Mammary epithelial cell (primary cell): ENCODE data around the gene ARMC8.

Source experiments
- CTCF ChIP-seq, 2 donors: IDR thresholded peaks in 1 of 2; conservative IDR thresholded peaks in 1 of 2; 2 replicates each; pipeline ENCODE4 v1.5.1; 2011 to 2012; ENCODE audit warnings: inconsistent platforms in 2 of 2, low read length in 2 of 2, mild to moderate bottlenecking in 2 of 2, control low read depth in 1 of 2, low read depth in 1 of 2; ENCODE audit not compliant: insufficient read depth in 1 of 2; ENCODE audit errors: extremely low read depth in 1 of 2
- EZH2 ChIP-seq: IDR thresholded peaks from 2 replicates; pipeline ENCODE4 v1.6.1; 2012; ENCODE audit warnings: low read length, inconsistent platforms, borderline replicate concordance

- no peak for TF ChIP-seq CTCF (conservative IDR thresholded peaks at IDR 0.05 in 1 of 2, IDR thresholded peaks at IDR 0.05 in 1 of 2; ENCODE audit: extremely low read depth in 1 of 2, insufficient read depth in 1 of 2, low read depth in 1 of 2, low read length in 2 of 2)
- no peak for TF ChIP-seq EZH2
Measured at GRCh38 chr3:138340511-138340910, 153.4 kb downstream of the ARMC8 start.
